Skeletal muscle cell (primary cell): ENCODE data around the gene KCTD12.

Source experiments
- DNase-seq: peaks from one replicate; pipeline ENCODE4 v3.0.0-alpha.2; 2010; ENCODE audit warnings: low read depth
- H3K4me3 ChIP-seq: 2 replicates; pipeline ENCODE4 v1.5.1; 2011; ENCODE audit warnings: low read depth, mild to moderate bottlenecking, control low read depth, low read length, moderate library complexity

Gene KCTD12

DNA sequence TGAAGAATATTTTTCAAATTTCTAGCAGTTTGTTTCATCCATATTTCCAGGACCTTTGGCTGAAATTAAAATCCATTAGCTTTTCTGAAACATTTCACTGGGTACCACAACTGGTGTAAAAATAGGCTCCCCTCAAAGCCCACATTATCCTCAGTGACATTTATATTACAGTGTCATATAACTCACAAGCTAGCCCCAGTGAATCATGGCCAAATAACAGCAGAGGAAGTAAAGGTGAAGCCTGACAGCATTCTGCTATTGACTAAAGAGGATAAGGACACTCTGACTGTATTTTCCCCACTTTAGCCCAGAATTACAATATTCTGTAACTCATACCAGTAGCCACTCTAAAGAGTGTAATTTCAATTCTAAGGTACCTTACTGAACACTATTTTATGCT, 21.9 kb downstream of the KCTD12 start:
- DNase-seq = no peak

DNA sequence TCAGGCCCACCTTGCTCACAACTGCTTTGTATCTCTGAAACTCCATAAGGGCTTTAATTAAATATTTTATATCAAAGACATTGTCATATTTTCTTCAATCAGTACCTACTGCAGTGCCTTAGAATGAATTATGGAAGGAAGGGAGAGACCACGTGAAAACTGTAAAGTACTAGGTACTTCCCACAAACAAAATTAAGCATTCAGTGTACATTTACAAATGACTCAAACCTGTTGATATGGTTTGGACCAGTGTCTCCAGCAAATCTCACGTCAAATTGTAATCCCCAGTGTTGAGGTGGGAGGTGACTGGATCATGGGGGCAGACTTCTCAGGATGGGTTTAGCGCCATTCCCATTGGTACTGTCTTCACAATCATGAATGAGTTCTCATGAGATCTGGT, 23.2 kb downstream of the KCTD12 start:
- H3K4me3 ChIP-seq = no peak overlapping the region
- no peak for DNase-seq

More for the DNA sequence above, 21.9 kb downstream of the KCTD12 start:
- H3K4me3 ChIP-seq = no peak overlapping the region

DNA sequence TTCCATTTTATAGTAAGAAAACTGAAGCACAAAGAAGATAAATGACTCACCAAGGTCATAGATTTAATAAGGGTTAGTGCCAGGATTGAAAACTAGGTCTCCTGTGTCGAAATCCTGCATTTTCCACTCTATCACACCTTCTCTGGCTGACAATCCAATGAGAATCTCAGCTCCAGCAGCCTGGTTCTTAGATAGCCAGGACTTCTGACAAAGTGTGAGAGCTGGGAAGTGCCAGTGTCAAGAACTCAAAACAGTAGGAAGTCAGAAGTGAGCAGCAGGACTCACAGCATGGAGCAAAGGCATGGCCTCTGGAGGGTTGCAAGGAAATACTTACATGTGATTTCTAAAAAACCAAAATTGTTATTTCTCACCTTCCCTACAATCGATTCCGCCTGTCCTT, 24.3 kb downstream of the KCTD12 start:
- no peak for DNase-seq
- no peak overlapping the region for H3K4me3 ChIP-seq

DNA sequence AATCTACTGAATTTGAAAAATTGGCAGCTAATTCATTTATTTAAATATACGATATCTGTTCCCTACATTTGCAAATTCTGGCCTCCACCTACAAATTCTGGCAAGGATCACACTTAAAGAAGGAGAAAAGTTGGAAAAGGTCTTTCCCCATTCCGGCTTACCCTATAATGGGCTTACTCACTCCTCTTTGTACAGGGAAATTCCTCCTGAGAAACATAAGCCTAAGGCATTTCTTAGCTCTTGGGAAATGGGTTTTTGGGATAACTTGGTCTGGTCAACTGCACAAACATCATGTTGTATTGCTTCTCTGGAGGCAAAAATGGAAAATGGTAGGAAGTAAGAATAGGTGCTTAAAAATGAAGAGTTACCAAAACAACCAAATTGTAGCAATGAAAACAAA, 25.5 kb downstream of the KCTD12 start:
- DNase-seq = no peak
- H3K4me3 ChIP-seq = no peak overlapping the region

DNA sequence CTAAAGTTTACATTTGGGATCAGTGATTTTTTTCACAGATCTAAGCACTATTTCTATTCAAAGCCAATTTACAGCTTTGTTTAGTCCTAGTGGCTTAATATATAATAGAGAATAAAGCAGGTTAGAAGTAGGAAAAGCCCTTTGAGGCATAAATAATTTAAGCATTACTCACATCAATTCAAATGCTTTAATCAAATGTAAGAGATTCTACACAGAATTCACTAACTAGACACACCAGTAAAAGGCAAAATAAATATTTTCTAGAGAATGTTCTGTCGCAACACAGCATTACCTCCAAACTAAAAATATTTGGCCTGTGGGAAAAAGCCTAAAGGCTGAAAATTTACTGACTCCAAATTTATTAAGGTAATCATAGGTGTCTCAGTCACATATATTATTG, 31.3 kb downstream of the KCTD12 start:
- H3K4me3 ChIP-seq = no peak overlapping the region
- DNase-seq = no peak

DNA sequence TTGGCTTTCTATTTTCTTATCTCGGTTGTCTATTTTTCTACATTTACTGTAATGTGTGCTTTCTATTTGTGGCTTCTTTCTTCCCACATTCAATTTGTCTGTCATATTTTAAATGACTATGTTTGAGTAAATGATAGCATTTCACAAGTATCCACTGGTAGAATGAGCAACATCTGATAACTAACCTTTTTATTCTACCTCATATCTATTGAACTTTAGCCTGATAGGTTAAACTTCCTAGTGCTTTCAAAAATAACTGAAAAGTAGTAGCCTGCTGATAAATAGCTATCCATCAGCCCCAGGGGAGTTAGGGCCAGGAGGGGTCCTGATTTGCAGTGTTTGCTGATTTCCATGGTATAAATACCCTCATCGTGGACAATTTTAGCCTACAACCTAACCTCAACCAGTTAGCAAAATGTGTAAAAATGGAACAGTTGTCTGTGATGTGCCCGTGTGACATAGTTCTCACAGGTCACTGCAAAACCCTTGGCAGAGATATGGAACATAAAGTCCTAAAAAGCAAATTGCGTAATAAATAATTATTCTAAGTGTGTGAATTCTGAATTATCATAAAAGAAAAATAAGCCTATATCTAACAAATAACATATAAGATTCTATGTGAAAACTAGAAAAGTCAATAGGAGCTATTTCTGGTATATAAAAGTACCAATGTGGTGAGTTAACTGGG, 32.1 kb downstream of the KCTD12 start:
- H3K4me3 ChIP-seq = no peak overlapping the region
- DNase-seq = no peak

DNA sequence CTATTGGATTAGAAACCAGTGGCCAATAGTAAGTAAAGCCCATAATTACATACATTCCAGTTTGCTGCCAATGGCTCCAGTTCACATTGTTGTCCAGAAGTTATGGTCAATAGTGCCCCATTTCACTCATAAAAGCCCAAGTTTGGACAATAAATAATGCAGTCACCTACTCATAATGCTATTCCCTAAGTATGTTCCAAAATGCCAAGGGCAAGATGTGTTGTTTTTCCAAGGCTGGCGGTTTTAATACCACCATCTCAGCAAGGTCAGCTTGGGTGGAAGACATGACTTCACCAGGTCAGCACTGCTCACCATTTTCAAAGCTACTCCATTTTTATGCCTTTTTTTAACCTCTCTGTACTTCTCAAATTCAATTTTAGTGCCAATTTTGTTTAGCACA, 32.7 kb downstream of the KCTD12 start:
- no peak for DNase-seq
- no peak overlapping the region for H3K4me3 ChIP-seq

DNA sequence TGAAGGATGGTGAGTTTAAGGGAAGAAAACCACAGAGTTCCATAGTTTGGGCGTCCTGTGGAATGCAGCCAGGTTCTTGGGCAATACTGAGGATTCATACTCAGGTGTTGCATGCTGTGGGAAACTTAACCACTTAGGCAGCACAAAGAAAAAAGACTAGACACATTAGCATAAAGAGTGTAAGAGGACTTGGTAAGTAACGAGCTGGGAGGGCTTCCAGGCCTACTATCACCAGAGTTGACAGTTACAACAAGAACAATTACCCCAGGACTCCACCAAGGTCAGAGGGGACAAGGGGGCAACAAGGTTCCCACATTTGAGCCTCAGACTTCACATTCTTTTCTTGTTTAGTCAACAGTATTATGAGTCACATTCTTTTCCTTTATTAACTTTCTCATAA, 33.2 kb downstream of the KCTD12 start:
- DNase-seq = peak; percentile 51
- H3K4me3 ChIP-seq = no peak overlapping the region

DNA sequence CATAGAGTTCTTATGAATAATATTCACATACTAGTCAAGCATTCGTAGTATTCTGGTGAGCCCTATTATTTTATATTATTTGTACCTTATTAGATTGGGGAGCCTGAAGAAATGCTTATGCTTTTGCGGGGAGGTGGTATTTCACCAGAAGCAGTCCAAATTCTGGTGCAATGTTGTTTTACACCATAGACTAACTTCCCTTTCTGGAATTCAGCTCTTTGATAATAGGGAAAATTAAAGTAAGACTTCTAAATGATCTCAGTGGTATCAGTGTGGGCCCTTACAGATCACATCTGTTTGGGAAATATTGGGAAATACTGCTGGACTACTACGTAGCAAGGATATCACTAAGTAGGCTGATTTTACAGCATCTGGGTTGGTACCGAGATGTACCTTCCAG, 34.2 kb downstream of the KCTD12 start:
- no peak for DNase-seq
- no peak overlapping the region for H3K4me3 ChIP-seq

DNA sequence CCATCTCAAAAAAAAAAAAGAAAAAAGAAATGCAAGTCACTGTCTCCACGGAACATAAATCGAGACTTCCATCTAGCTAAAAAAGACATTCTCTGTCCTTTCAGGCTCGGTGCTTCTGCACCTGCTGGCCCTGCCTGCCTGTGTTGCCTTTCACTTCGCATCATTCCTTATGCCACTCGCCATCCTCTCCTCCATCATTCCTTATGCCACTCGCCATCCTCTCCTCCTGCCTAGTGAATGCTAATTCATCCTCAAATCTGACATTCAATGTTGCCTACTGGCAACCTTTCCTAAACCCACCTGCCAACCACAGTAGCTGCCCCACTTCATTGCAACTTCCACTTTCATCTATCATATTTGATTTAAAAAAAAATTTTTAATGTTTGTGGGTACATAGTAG, 36.7 kb downstream of the KCTD12 start:
- no peak for DNase-seq
- no peak overlapping the region for H3K4me3 ChIP-seq

DNA sequence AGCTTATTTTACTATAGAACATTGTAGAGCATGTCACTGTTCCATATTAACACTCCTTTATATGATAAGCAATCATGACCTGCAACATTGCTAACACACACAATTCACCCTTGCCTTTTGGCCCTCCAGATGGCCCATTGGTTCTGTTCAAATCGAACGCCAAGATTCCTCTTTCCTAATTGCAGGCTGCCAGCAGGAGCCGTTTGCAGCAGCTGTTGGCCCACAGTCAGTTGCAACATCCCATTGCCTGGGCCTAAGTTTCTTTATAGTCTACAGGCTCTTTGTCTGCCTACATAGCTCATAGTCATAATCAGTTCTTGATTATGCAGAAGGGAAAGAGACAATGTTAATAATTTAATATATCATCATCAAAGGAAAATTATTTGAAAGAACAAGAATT, 37.6 kb downstream of the KCTD12 start:
- no peak overlapping the region for H3K4me3 ChIP-seq
- DNase-seq = no peak

DNA sequence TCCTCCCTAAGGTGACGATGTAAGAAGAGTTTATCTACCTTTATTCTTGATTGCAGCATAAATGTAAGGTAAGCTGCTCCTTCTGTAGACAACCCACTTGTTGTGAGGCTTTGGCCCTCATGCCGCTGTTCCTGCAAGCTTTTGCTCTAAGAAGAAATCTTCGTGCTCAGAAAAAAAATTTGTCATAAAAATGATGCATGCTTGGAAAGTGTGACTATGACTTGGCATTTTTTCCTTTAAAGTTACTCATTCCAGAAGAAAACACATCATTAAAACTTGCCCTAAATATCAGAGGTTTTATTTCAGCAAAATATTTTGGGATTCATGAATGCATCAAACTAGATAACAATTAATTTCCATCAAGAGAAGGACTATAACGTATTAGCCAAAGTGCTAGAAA, 39.8 kb downstream of the KCTD12 start:
- no peak for DNase-seq
- H3K4me3 ChIP-seq = no peak overlapping the region

DNA sequence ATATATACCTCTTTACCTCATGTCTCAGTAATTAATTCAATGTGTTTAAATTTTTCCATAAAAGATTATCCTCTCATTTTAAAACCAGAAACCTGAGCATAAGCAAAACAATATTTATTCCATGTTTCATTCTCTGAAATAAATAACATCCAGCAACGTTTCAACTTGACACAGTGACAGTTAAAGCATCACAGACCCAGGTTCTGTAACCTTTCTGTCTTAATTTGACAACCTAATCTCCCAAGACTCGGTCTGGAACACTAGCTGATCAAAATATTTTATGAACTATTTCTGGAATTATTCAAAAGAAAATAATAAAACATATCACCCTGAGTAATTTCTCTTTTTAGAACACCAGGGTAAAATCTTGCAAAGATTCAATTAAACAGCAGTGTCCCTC, 40.3 kb downstream of the KCTD12 start:
- H3K4me3 ChIP-seq = no peak overlapping the region
- no peak for DNase-seq

DNA sequence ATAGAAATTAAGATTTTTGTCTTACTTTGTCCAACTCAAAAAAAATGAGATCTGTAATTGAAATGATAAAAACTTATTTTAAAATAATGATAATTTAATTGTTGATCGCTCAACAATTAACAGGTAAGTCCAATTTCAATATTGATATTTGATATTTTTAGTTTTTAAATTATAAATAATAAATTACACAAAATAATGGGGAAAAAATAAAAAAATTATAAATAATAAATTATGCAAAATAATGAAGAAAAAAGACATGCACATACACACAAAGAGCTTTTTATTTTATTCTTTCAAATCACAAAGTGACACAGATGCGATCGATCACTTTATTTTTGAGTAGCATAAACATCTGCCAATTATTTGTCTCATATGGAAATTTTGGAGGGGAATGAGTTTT, 40.8 kb downstream of the KCTD12 start:
- no peak for DNase-seq
- no peak overlapping the region for H3K4me3 ChIP-seq

DNA sequence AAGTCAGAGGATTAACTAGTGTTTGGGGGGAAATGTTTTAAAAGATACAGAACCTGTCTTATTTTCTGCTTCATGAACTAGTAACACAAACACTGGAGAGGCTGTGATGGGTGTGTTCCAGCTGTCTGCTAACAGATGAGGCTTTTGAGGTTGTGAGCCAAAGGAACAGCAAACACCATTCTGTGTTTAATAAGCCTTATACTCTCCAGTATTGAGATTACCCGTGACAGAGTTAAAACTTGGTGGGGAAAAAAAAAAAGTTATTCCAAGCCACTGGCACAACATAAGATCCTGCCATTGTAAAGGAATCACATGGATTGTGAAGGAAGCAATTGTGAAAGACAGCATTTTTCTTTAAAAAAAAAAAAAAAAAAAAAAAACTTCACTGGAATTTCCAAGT, 48.4 kb downstream of the KCTD12 start:
- DNase-seq = no peak
- no peak overlapping the region for H3K4me3 ChIP-seq

DNA sequence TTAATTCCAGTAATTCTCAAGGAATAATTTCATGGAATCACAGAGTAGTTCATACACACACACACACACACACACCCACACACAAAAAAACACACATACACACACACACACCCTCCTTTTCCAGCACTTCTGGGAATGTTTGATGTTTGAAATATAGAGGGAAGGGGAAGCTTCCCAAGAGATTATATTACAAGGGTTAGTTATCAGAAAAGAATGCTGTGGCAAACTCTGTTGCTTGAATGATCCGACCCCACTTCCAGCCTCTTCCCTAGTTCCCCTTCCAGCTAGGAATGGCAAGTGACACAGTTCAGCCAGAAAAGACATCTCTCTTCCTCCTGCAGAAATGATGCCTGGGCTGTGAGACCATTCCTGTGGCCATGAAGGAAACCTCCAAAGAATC, 49.9 kb downstream of the KCTD12 start:
- no peak for DNase-seq
- no peak overlapping the region for H3K4me3 ChIP-seq

DNA sequence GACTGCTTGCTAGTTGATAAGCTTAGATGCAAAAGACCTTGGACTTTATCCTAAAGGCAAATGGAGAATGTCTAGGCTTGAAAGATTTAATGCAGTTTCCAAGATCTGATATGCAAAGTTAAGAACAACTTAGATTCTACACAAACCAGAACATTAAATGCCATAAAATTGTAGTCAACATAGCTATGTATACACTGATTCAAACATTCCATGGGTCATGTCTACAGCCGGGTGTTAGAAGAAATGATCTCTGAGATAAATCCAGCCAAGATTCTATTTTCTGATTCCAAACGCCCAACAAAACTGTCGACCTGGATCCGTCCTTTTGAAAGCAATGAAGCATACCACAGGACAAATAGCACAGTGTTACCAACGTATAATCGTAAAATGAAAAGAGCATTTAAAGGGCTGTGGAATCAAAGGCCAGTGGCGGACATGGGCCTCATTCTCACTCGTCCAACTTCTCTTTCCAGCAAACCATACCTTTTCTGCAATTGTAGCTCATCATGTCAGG, 52.7 kb downstream of the KCTD12 start:
- H3K4me3 ChIP-seq = no peak overlapping the region
- DNase-seq = no peak

DNA sequence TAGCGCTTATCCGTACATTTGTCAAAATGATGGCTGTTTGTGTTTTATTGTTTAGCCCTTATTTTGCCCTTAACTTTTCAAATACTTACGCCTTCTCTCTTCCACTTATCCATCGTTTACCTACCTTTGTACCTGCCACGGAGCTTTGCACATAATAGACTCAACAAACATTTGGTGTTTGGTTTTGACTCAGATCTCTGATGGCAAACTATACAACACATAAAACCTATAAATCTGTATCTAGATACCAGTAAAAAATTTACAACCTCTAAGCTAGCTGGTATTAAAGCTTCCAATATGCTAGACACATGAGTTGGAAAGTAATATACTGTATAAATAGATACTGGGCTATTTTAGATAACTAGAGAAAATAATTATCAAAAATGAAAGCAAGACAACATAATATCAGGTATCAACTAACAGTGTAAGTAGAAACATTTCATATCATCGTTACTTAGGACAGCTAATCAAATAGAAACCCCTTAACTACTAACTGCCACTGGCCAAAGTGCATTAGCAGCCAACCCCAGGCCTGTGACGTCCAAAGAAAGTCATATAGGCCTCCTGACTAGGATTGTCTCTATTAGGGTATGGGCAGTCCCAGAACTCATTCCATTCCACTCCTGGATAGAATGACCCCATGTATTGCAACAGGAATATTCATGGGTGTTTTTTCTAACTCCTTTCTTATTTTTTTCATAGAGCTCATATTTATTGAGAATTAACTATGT, 53.8 kb downstream of the KCTD12 start:
- DNase-seq = no peak
- H3K4me3 ChIP-seq = no peak overlapping the region

DNA sequence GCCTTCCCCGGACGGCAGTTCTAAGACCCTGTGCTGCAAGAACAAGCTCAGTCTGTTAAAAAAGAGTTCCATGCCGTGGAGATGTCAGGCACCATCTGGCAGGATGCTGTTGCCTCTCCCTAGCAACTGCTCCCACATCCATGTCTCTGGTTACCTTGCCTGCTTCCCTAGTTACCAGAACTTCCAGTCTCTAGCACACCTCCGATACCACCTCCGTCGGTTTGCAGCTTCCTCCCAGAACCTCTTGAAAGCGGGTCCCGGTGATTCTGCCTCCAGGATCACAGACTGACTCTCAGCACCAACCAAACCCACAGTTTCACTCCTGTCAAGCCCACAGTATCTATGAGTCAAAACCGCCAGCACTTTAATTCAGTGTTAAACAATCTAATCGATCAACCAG, 55.4 kb downstream of the KCTD12 start:
- H3K4me3 ChIP-seq = no peak overlapping the region
- DNase-seq = no peak
